GM21381 (cell line): ENCODE measurements around the gene TCF19.

Experiments
- ATAC-seq: cut with Tn5 transposase; IDR thresholded peaks from one replicate; pipeline ENCODE4 v1.9.1; 2021; ENCODE audit warnings: mild to moderate bottlenecking, moderate library complexity; ENCODE audit not compliant: unreplicated experiment

Gene TCF19

DNA sequence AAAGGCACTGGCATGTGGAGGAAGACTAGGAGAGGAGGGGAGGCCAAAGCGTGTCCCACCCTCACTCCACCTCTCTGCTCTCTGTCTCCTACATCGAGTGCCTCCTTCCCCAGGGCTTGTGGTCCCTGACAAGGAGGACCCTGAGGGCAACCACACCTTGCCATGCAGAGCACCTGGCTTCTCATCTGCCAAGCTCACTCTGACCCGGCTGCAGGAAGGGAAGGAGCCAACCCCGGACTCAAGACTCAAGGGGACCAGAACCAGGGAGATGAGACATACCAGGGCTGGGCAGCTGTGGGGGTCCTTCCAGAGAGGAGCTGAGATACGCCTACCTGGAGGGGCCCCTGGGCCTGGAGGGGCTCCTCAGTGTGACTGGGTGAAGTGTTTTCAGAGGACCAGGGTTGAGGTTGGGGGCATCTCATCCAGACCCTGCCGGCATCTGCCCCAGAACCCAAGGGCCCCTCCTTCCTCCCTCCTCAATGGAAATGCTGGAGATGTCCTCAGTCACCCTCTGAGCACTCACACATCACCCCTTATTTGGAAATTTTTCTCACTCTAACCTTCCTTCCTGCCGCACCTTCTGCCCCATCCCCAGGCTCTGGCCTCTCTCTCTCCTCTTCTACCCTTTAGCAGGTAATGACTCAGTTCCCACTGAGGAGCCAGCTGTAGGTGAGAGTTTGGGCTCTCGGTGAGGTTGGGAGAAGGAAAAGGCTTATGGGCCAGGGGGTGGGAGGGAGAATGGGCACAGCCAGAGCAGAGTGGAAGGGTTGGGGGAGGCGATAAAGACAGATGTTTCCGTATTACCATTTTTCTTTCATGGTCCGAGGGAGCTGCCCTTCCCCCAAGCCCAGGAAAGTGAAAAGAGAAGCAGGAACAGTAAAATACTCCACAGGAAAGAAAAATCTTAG lies 44.1 kb downstream of the TCF19 start:
- no peak for ATAC-seq

DNA sequence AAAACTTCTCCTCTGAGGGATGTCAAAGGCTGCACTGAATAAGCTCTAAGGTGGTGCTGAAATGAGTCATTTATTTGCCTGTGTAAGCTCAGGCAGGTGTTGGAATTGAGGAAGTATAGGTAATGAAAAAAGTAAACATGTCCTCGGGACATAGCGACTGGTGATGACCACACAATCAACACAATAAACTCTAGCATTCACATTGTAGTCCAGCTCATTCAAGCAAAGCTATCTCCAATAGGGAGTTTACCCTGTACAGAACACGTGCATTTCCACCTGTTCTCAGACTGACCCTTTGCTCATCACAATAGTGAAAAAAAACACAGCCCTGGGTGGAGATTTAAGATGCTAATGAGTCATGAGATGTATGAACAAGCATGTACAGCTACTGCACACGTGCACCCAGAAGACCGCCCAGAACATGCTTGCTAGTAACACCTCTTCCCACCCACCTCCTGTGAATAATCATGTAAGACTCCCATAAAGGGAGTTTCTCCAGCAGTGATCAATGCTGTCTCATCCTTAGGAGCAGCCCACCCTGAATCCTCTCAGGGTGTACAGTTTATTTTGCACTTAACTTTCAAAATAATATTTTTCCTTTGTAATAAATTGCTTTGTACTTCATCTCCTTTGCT lies 45.1 kb downstream of the TCF19 start:
- ATAC-seq = peak; percentile 51

DNA sequence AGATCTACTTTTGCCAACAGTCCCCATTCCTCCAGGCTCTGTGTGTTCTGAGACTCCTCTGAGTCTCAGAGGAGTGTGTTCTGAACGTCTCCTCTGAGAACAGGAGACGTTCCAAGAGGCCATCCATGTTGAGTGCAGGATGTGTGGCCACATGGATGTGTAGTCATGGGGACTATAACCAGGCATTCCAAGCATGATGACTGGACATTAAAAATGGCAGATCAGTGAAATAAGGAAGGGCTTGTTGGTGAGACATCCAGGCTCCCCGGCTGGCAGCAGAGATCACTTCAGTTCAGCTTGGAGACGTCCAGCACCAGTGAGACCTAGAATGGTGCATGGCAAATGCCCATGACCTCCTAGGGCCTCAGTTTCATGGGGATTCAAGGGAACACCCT lies 46.4 kb downstream of the TCF19 start:
- no peak for ATAC-seq

DNA sequence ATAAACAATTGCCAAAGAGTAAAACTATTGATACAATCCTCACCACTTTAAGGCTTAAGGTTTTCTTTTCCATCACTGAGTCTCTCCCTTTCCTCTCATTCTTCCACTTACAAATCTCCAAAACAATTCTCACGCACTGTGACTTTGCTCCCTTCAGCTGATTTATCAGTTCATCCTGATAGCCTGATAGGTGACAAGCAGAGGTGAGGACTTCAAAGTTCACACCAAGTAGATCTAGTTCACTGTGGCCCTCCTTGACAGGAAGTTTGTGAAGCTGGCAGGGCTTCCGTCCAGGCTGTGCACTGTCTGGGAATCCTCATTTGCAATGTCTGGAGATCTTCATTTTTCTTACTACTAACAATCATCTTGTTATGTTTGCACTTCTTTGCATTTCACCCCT lies 47.2 kb downstream of the TCF19 start:
- no peak for ATAC-seq

DNA sequence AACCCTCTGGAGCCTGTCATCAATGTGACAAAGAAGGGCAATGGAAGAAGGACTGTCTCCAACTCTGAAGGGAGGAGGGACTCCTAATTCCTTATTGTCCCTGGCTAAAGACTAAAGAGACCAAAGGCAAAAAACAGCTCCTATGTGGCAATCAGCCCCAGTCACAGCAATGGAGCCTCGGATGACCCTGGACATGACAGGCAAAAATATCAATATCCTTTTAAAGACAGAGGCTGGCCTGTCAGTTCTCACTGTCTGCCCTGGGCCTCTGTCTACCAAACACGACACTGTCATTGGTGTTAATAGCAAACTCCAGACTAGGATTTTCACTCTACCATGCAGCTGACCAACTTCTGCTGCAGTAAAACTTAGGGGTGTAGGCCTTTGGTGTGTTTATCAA lies 50.1 kb downstream of the TCF19 start:
- no peak for ATAC-seq

DNA sequence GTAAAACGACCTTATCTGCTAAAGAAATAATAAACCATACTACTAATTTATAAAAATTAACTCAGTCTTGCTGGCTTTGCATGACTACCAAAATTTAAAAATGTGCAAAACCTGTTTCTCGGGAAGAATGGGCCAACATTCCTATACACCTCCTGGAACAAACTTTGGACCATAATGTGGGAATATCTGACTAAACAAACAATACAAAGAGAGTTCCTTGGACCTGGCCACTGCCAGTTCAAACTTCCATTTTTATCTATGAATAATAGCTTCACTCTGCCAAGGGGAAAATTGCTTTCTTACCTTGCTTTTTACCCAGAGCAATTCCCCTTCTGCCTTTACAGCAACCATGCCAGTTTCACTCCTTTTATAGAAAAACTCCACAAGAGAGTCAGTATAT lies 50.7 kb downstream of the TCF19 start:
- no peak for ATAC-seq

DNA sequence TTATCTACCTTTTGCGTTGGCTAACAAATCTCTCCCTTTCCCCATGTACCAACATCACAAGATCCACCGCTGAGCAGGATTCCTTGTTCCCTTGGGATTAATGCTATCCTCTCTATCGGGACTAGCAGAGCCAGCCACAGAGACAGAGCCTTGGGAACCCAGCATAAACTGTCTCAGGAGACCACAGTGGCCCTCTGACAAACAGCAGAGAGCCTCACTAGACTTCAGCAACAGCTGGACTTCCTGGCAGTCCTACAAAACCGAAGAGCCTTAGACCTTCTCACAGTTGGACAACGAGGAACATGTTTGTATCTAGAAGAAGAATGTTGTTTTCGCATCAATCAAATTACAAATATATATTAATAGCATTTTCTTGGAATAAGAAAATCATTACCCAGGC lies 51.7 kb downstream of the TCF19 start:
- no peak for ATAC-seq

DNA sequence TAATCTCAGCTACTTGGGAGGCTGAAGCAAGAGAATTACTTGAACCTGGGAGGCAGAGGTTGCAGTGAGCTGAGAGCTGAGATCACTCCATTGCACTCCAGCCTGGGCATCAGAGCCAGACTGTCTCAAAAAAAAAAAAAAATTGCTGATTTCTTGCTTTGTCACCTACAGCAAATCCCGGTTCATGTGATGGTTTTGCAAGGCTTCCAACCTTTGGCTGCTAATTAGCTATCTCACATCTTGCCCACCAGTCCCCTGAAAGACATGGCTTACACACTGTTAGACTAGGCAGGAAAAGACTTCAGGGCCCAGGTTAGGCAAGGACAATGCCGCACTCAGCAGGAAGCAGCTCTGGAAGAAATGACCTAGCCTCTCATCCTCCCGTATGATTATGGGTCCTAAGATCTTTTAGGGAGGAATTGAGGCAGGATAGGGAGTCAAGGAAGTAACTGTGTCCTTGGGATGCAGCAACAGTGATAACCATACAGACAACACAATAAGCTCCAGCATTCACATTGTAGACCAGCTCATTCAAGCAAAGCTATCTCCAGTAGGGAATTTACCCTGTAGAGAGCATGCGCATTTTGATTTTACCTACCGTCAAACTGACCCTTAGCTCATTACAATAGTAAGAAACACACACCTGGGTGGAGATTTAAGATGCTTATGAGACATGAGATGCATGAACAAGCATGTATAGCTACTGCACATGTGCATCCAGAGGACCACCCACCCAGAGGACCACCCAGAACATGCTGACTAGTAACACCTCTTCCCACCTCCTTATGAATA lies 52.5 kb downstream of the TCF19 start:
- ATAC-seq = no peak
